ENCODE data around the gene ADAMTS18. TPM values are rescaled to one million over a fixed set of nuclear protein-coding genes. Genes with fewer than 3 reads are reported as not detected.

Gene ADAMTS18
- total and polyA plus RNA-seq, 2 of the 8 experiments (the other 6 are each of a cell fraction or from before 2014, with no cell fraction given) = 0.05 to 0.19 TPM

GRCh38 chr16:77238593-77238992, 196.2 kb downstream of the ADAMTS18 start (continued):
- TF ChIP-seq CHD7 (IDR thresholded peaks at IDR 0.05; ENCODE audit: insufficient replicate concordance, low read length) (no peak), BACH1 (IDR thresholded peaks at IDR 0.05; ENCODE audit: low read length) (no peak), SIX5 (IDR thresholded peaks at IDR 0.05; ENCODE audit: low read depth, low read length) (no peak), SIRT6 (IDR thresholded peaks at IDR 0.05; ENCODE audit: low read length) (no peak), EP300 (IDR thresholded peaks at IDR 0.05; ENCODE audit: borderline replicate concordance in 1 of 2, low read depth in 2 of 2, low read length in 2 of 2) (no peak), TBP (IDR thresholded peaks at IDR 0.05; ENCODE audit: low read depth, low read length) (no peak), BCL11A (IDR thresholded peaks at IDR 0.05; ENCODE audit: low read depth in 2 of 2, low read length in 2 of 2) (no peak)

All from H1 (cell line).